Superior temporal gyrus (tissue), 1 donor: ENCODE results near the gene IGFL2.
"Not testable (repeated sequence)": the region's sequence is repeated elsewhere in the genome, so short reads cannot be mapped to it uniquely, and the experiment has no call there.

ENCODE experiments used
- DNase-seq: peaks from one replicate; pipeline ENCODE4 v3.0.0-alpha.2; 2016; ENCODE audit errors: extremely low spot score

The IGFL2 gene

DNA sequence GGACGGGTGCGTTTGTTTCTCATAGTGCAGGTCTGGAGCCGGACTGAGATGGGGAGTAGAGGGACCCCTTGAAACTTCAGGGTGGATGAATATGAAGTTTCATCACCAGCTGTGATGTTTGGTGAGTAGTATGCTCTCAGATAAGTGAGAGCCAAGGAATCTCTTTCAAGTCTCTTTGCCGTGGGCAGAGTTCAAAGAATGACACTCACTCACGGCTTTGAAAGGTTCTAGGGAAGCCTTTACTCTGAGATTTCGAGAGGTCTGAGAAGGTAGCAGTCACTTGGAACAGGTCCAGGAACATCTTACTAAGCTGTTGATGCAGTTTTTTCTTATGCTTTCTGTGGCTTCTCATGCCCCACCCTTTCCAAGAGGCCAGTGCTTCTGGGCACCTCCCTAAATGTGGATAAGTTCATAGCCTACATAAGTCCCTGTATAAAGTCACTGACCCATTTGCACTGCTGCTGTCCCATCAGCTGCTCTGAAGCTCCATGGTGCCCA is at the start of gene IGFL2:
IGFL2 (plus strand) TSS at position 448 of the 498 bp plus-strand sequence; CDS start at position 489, 41 bp downstream.
- no peak for DNase-seq

DNA sequence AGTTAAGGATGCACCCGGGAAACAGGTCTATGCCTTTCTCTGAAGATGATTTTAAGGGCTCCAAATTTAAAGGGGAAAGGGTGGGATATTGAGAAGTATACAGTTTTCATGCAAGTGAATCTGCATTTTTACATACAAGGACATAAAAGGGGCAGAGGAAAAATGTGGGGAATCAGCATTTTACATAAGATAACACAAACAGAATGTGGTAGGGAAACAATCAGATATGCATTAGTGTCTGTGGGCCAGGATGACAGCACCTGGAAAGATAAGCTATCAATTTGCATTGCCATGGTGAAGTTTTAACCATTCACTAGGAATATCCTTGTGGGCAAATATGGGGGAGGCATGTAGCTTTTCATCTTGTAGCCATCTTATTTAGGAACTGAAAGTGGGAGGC is 47.7 kb upstream of the IGFL2 start:
- no peak for DNase-seq

DNA sequence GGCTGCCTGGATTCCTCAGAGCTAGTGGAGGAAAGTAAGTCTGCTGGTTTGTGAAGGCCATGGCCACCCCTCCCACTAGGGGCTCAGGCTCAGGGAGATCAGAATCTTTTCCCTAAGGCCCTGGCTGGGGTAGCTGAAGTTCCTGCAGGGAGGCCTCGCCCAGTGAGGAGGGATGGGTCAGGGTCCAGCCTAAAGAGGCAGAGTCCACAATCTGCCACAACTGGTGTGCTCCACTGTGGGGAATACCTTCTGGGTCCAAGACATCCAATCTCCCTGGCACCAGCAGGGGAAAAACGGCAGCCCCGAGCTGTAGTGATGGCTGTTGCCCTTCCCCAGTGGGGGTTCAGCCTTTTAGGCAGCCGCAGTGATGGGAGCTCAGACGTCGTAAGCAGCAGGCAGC is 46.7 kb upstream of the IGFL2 start:
- no peak for DNase-seq

DNA sequence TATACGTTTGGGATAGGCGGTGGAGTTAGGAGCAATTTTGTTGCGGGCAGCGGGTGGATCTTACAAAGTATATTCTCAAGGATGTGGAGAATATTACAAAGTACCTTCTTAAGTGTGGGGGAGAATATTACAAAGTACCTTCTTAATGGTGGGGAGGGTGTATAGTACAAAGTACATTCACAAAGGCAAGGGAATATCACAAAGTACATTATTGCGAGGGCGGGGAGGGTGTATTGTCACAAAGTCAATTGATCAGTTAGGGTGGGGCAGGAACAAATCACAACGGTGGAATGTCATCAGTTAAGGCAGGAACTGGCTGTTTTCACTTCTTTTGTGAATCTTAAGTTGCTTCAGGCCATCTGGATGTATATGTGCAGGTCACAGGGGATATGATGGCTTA is 45.7 kb upstream of the IGFL2 start:
- DNase-seq = not testable (repeated sequence)

DNA sequence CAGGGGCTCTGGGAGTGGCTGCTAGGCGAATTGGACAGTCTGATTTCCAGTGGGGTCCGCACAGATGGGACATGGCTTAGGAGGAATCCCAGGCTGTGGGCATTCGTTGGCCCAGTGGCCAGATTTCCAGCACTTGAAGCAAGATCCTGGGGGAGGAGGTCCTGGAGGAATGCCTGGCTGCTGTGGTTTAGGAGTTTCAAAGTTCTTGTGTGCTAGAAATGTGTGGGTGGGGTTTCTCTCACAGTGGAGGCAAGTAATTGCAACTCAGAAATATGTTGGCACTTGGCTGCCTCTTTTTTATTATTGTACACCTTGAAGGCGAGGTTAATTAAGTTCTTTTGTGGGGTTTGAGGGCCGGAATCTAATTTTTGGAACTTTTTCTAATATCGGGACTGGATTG is 40.7 kb upstream of the IGFL2 start:
- DNase-seq = no peak

DNA sequence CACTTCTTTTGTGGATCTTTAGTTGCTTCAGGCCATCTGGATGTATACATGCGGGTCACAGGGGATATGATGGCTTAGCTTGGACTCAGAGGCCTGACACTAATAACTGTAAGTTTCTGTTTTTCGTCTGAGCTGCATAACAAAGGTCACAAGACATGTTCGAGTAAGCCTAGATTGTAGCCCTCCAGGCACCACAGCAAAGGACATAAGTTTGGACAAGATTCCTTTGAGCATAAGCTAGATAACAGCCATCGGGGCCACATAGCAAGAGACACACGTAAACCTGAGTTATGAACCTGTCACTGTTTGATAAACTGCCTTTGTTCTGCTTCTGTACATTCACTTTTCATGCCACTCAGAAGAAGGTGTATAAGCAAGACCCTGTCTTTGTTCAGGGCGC is 38.2 kb upstream of the IGFL2 start:
- no peak for DNase-seq

DNA sequence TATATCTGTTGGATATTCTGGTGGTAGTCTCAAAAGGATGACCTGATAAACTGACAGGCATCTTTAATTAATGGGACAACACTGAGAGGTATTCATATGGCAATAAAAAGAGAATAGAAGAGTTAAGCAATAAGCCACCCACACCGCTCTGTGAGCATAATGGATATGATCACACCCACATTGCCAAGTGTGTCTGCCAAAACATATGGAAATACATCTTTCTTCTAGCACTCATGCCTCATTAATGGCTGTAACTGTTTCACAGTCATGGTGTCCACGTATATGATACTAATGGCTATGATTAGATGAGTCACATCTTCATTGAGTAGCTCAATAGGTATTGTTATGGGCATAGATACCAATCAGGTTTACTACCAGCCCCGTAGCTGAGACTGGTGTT is 36.7 kb upstream of the IGFL2 start:
- peak; percentile 32 for DNase-seq

DNA sequence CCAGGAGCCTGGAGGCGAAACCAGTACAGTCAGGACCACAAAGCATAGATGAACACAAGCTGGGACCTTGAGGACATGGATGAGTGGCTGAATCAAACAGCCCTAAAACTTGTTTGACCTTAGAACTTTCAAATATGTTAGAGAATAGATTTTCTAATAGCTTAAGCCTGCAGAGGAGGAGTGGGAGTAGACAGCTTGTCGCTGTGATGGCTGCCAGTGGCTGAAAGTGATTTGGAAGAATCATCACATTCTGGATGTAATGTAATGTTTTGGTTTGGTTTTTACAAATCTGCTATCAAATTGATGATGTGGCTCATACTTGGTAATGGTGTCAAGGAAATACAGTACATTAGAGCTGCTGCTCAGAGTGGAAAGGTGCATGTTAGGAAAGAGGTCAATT is 35.5 kb upstream of the IGFL2 start:
- DNase-seq = no peak

DNA sequence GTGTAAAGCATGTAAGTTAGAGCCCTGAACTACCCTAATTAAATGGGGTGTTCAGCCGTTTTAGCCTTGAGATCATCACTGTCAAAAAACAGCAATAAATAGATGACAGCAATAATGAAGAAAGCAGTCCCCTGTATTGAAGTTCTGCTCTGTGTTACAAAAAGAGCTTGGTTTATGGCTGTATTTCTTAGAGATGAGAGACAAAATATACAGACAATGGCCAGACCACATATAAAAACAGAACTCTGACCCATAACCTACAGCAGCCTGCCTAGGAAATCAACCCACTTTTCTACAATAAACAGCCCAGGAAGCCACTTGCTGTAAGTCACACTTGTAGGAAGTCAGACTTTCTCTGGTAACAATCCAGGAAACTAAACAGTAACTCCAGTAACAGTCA is 34.3 kb upstream of the IGFL2 start:
- no peak for DNase-seq

DNA sequence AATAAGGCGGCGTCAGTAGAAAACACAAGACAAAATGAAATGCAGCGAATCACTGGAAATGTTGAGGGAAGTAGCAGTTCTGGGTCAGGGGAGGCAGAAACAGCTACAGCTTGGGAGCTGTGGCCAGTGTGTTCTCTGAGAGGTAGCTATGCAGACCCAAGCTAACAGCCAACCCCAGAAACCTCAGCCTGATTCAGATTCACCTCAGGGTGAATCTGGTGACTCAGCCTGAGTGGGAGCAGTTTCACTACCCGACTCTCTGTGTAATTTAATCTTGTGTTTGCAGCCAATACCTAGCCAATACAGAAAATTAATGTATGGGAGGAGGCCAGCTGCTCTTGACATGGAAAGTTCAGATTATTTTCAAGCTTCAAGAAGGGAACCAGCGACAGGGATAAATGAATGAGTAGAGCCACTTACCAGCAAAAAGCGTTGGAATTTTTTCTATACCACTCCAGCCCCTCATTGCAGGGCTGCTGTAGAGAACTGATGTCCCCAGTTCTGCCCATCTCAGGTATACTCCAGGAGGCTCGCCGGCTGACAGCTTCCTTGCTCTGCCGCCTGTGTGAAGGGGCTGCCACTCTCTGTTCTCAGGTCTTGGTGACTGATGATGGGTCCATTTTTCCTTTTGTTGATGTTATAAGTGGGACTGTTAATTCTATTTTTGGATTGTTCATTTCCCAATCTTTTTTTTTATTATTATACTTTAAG is 32.5 kb upstream of the IGFL2 start:
- DNase-seq = no peak

DNA sequence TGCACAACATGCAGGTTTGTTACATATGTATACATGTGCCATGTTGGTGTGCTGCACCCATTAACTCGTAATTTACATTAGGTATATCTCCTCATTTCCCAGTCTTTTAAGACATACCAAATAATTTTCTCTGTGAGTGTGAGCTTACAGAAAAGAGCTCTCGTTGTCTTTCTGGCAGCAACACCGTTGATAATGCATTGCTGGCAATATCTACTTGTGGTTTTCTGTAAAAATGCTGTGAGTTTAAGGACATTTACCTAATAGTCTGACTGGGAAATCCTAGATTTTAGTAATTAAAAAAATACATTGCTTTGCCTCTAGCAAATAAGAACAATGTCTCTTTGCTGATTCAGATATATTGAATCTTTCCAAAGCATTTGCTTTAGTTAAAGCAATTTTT is 31.9 kb upstream of the IGFL2 start:
- DNase-seq = no peak

DNA sequence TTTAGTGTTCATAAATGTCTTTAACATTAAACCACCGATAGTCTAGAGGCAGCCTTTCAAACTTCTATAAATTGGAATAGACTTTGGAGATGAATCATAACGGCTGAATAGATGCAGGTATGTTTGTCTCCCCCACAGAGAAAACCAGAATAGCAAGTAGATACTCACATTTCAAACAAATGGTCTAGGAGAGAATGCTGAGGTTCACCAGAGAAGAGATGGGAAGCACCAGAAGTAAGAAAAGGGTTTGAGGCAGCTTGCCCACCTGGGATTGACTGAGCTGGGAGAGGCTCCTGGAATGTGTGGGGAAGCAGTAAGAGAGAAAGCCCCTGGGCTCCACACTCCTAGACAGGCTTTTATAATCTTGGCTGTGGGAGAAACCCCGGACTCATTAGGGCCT is 29.9 kb upstream of the IGFL2 start:
- DNase-seq = no peak

DNA sequence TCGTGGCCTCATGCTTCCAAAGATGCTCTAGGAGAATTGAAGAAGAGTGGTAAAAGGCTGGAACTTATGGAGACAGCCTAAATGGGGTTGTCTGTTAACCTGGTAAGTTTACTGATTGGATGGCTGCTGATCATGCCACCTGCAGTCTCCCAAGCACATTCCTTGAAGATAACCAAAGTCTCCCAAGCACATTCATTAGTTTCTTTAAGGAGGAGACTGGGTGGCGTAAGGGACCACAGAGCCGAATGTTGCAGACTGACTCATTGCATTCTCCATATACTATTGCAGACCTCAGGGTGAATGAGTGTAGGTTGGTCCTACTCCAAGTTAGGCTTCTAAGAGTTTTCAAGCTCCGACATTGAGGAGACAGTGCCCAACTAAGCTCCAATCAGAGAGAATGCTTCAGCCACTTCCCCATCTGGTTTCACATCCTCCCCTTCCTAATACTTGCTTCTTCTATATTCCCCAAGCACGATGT is 23.4 kb upstream of the IGFL2 start, which contains the start of gene IGFL3:
IGFL3 (minus strand) TSS at position 51 of the 478 bp plus-strand sequence; CDS start at position 12, 39 bp downstream.
- DNase-seq = no peak

DNA sequence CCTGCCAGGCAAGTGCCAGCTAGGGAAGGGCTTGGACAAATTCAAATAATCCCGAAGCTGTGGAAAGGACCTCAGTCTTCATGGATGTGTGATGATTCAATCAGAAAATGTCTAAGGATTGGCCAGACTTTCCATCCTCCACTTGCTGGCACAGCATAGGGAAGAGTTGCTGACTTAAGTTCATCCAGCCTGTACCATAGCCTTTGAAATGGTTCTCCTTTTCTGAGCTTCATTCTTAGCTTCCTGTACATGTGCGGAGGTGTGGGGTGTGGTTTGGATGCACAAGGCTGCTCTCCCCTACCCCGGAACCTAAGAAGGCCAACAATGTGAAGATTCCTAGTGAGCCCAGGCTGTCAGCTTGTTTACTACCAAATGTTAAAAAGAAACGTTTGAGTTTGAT is 22.6 kb upstream of the IGFL2 start:
- no peak for DNase-seq

DNA sequence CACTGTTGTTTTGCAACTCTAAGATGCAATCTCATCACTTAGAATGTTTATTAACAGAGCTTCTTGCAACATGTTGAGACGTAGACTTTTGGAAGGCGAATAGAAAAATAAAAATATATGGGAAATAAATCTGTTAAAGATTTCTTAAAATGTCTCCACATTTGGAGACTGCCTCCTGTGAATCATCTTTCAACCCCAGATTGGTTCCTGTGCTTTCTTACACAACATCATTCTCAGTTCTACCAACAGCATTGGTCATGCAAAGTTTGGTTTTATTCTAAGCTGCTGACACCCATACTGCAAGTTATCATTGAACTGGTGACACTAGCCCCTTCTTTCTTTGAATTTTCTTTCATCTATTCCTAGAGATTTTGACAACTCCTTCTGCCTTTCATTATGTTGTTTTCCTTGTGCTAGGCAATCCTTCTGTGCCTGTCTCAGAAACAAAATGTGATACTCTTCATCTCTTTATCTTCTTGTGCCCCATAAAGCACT is 21.9 kb upstream of the IGFL2 start:
- no peak for DNase-seq

DNA sequence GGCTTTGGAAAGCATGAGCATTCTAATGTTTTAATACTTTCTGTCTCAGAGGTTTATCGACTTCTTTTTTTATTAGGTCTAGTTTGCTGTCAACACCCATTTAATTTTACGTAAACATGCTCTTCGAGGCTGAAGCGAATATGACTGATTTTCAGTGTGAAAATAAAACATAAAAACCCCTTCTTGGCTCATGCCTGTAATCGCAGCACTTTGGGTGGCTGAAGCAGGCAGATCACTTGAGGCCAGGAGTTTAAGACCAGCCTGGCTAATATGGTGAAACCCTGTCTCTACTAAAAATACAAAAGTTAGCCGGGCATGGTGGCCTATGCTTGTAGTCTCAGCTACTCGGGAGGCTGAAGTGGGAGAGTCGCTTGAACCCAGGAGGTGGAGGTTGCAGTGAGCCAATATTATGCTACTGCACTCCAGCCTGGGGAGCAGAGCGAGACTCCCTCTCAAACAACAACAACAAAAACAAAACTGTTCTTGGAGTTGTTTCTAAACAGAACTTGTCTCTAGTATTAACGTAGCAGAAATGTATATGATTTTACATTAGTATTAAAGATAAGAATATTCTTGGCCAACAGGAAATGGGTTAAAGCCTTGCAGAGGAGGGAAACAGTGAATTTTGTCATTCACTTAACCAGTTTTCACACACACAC is 16.4 kb upstream of the IGFL2 start:
- DNase-seq = no peak

DNA sequence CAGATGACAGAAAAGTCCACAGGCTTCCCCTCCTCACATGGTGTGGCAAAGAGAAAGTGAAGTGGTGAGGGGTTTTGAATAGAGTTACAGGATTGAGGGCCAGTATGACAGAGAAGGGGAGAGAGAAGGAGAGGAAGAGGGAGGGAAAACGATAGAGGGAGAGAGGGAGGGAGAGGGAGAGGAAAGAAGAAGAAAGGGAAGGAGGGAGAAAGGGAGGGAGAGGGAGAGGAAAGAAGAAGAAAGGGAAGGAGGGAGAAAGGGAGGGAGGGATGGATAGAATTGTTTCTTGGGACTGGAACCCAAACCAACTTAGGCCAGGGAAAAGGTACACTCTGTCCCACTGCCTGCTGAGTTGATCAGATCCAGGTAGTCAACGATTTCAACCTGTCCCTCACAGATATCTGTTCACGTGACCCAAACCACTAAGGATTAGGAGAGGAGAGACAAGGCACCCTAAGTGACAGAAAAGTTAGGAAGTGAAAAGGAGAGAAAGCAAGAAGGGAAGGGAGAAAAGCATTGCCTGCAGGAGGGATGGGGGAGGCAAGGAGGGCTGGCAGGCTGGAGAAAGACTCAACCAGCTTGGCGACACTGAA is 15.4 kb upstream of the IGFL2 start:
- no peak for DNase-seq

DNA sequence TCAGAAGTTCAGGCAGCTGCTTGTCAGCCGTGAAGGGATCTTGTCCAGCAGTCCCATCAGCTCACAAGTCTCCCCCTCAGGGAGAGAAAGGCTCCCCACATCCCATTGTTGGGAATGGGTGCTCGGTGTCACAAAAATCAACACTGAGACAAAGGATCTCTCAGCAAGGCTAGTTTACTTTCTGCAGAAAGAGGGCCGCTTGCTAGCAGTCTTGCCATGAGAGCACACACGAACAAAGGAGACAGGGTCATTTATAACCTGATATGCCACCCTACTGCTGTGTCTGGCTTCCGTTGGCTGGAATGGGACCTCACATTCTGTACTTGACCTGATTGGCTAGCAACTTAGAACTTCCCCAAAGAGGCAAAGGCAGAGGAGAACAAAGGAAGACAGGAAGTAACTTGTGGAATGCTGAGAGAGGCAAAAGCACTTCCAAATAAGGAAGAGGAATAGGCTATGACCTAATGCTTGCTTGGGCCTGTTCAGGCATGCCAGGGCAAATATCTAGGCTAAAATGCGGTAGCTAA is 14.9 kb upstream of the IGFL2 start:
- peak; percentile 45 for DNase-seq

DNA sequence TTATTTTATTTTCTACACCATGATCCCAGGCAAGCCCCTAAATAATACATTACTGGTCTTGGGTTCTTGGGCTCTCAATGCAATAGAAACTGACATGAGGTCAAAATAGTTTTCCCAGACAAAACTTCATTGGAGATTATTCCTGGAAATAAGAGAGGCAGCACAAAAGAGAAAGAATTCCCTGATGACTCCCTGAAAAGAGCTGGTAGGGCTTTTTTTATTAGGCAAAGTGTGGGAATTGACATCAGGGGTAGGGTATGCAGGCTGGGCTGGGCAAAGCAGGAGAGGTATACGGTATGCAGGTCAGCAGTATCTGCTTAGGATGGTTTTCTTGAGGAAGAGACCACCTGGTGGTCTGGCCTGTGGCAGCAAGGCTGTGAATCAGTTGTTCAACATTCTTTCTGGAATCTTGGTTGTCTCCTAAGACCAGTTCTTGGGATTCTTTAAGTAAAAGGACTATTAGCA is 14.2 kb upstream of the IGFL2 start:
- DNase-seq = no peak

DNA sequence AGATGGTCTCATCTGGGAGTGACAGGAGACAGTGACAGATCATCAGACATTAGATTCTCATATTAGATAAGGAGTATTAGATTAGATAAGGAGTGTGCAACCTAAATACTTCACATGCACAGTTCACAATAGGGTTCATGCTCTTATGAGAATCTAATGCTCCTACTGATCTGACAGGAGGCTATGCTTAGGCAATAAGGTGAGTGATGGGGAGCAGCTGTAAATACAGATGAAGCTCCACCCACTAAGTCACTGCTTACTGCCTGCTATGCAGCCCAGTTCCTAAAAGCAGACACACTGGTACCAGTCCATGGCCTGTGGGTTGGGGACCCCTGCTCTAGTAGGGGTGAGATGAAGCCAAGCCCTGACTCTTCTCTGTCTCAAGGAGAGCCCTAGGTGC is 13.5 kb upstream of the IGFL2 start:
- DNase-seq = no peak

DNA sequence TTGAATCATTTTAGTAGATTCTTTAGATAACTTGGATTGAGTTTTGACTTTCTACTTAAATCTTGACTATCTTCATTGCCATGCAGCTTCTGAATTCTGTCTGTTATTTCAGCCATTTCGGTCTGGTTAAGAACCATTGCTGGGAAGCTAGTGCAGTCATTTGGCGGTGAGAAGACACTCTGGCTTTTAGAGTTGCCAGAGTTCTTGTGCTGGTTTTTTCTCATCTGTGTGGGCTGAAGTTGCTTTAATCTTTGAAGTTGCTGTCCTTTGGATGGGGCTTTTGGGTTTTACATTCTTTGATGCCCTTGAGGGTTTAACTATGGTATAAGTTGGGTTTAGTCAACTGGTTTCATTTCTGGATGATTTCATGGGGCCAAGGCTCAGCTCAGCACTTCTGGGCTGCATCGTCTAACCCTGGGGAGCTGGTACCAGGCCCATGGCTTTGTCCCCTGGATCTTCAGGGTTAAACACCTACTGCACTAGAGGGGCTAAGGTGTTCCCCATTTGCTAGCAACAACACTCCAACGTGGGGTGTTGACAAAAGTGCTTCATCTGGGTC is 10.0 kb upstream of the IGFL2 start:
- no peak for DNase-seq

DNA sequence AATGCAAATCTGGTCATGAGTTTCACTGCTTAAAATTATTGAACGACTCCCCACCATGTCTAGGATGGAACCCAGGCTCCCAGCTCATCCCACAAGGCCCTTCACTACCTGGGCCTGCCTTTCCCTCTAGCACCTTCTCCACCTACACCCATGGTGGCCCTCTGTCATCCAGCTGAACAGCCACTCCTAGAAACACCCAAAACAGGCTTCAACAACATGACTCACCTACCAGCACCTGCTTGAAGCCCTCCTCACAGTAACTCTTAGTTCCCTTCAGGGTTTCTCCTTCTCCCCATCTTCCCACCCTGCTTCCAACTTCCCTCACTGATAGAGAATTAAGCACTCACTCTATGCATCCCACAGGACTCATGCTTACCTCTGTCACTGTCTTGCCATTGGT is 6.6 kb upstream of the IGFL2 start:
- no peak for DNase-seq
